Neural cell (in vitro differentiated cells): ENCODE measurements around the gene ORC3. TPM values are rescaled to one million over a fixed set of nuclear protein-coding genes. Genes with fewer than 3 reads are reported as not detected.

Experiments used
- H2AFZ ChIP-seq: fragments of 200-600, 300-800 bp; sonication (generic), shearing (Covaris generic); 2 replicates; pipeline ENCODE4 v1.6.0; 2014; ENCODE audit warnings: low read depth, mild to moderate bottlenecking, antibody characterized with exemption, low read length, moderate library complexity
- H3F3A ChIP-seq: fragments of 200-600 bp; shearing (Covaris generic); 2 replicates; pipeline ENCODE4 v1.6.1; 2016; ENCODE audit warnings: mild to moderate bottlenecking, moderate library complexity, mixed read lengths, antibody characterized with exemption, low read length; ENCODE audit not compliant: insufficient read depth, poor library complexity, severe bottlenecking
- H3K27ac ChIP-seq: fragments of 200-600, 300-800 bp; sonication (generic), shearing (Covaris generic); 2 replicates; pipeline ENCODE4 v1.5.1; 2014; ENCODE audit warnings: mild to moderate bottlenecking, low read length, moderate library complexity
- H3K27me3 ChIP-seq: fragments of 300-800, 200-600 bp; sonication (generic), shearing (Covaris generic); 2 replicates; pipeline ENCODE4 v1.6.0; 2014; ENCODE audit warnings: mild to moderate bottlenecking, low read depth, low read length, moderate library complexity; ENCODE audit not compliant: insufficient read depth
- H3K36me3 ChIP-seq: fragments of 300-800, 200-600 bp; sonication (generic), shearing (Covaris generic); 2 replicates; pipeline ENCODE4 v1.5.1; 2014; ENCODE audit warnings: mild to moderate bottlenecking, antibody characterized with exemption, low read length, moderate library complexity; ENCODE audit not compliant: insufficient read depth
- H3K4me2 ChIP-seq: fragments of 300-800, 200-600 bp; sonication (generic), shearing (Covaris generic); 2 replicates; pipeline ENCODE4 v1.6.0; 2014; ENCODE audit warnings: mild to moderate bottlenecking, low read length
- H3K4me3 ChIP-seq: fragments of 300-800, 200-600 bp; sonication (generic), shearing (Covaris generic); 2 replicates; pipeline ENCODE4 v1.5.1; 2014; ENCODE audit warnings: mild to moderate bottlenecking, low read length, moderate library complexity
- H3K79me2 ChIP-seq: fragments of 200-600 bp; shearing (Covaris generic); replicated peaks from 2 replicates; pipeline ENCODE4 v1.6.0; 2014; ENCODE audit warnings: mild to moderate bottlenecking, low read length, moderate library complexity; ENCODE audit not compliant: insufficient read depth
- H3K9ac ChIP-seq: fragments of 300-800, 200-600 bp; sonication (generic), shearing (Covaris generic); 2 replicates; pipeline ENCODE4 v1.6.1; 2016; ENCODE audit warnings: mild to moderate bottlenecking, low read length, mixed read lengths
- H3K9me2 ChIP-seq: fragments of 200-600 bp; shearing (Covaris generic); 2 replicates; pipeline ENCODE4 v1.6.1; 2016; ENCODE audit warnings: mild to moderate bottlenecking, low read length, mixed read lengths; ENCODE audit not compliant: insufficient read depth
- H3K9me3 ChIP-seq: fragments of 200-600, 300-800 bp; sonication (generic), shearing (Covaris generic); 2 replicates; pipeline ENCODE4 v1.6.1; 2016; ENCODE audit warnings: mild to moderate bottlenecking, mixed run types, low read length, moderate library complexity, mixed read lengths
- H4K20me1 ChIP-seq: fragments of 200-600 bp; shearing (Covaris generic); 2 replicates; pipeline ENCODE4 v1.6.1; 2016; ENCODE audit warnings: mild to moderate bottlenecking, mixed run types; ENCODE audit not compliant: insufficient read depth
- EP300 ChIP-seq: fragments of 450-650 bp; conservative IDR thresholded peaks from 2 replicates; pipeline ENCODE4 v1.6.1; 2014; ENCODE audit warnings: antibody characterized with exemption, mild to moderate bottlenecking, moderate library complexity; ENCODE audit not compliant: poor library complexity, severe bottlenecking
- EZH2 ChIP-seq: fragments of 200-600, 300-800 bp; shearing (Covaris generic), sonication (generic); IDR thresholded peaks from 2 replicates; pipeline ENCODE4 v1.6.1; 2014; ENCODE audit warnings: antibody characterized with exemption, low read length, borderline replicate concordance, mild to moderate bottlenecking; ENCODE audit not compliant: insufficient read depth, poor library complexity, severe bottlenecking
- TAF1 ChIP-seq: IDR thresholded peaks from 2 replicates; pipeline ENCODE4 v1.6.1; 2012; ENCODE audit warnings: low read depth
- polyA plus RNA-seq: library from polyadenylated mRNA; depleted of rRNA; stranded (reverse); fragments of >200 nt; gene quantifications from 2 replicates; pipeline ENCODE4 v1.2.3, GENCODE V29; 2014

ORC3 gene
- polyA plus RNA-seq, 1 donor from 2014 or later = 43.7 TPM

DNA sequence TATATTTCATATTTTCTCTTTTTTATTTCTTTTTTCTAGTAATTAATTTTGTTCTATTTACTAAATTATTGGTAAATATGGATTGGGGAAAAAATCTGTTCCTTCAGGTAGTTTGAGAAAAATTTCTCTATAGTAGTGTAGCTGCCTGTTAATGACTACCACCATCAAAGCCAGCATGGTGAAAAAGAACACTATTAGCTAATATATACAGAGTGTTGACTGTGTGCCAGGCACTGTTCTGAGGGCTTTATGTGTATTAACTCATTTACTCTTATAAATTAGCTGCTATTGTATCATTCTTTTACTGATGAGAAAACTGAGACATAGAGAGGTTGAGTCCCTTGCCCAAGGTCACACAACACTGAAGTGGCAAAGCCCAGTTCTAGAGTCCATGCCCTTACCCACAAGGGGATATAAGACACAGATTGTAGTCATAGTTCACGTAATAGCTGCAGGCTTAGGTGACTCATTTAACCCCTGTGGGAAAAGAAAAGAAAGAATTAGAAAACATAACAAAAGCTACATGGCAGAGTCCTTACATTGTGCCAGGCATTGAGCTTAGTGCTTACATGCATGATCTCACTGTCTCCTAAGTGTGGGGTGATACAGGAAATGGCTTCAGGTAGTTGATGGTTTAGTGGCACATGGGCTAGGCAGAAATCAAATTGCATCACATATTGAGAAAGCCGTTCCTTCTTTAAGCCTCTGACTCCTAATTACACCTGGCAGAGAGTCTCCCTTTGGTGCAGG lies 124.3 kb downstream of the ORC3 start:
- no peak overlapping the region for H2AFZ ChIP-seq
- H4K20me1 ChIP-seq = no peaks in the 10 kb centered on the region

More for the DNA sequence above, 124.3 kb downstream of the ORC3 start:
- H3K4me3 ChIP-seq = no peak overlapping the region
- no peak for TF ChIP-seq EP300
- no peak for TF ChIP-seq EZH2
- TF ChIP-seq TAF1 = no peak
- no peaks in the 10 kb centered on the region for H3K36me3 ChIP-seq
- no peaks in the 10 kb centered on the region for H3K79me2 ChIP-seq
- H3K27ac ChIP-seq = no peak overlapping the region
- no peaks in the 10 kb centered on the region for H3K9me2 ChIP-seq
- H3K4me2 ChIP-seq = no peak overlapping the region
- H3F3A ChIP-seq = no peaks in the 10 kb centered on the region
- no peaks in the 10 kb centered on the region for H3K9me3 ChIP-seq
- no peak overlapping the region for H3K9ac ChIP-seq
- H3K27me3 ChIP-seq = no peaks in the 10 kb centered on the region

Other genes starting within 250 kb of the ORC3 start
- 1.8 and 3.4 TPM in 2 replicates for gene C6orf163, start 245.3 kb upstream of the ORC3 start, polyA plus RNA-seq
- 5.7 and 6.6 TPM in 2 replicates for gene CFAP206, start 182.2 kb upstream of the ORC3 start, polyA plus RNA-seq
- 63.0 and 76.1 TPM in 2 replicates for gene SLC35A1, start 117.2 kb upstream of the ORC3 start, polyA plus RNA-seq
- gene RARS2, start 148 bp upstream of the ORC3 start, polyA plus RNA-seq = 48.8 and 50.4 TPM in 2 replicates
- gene AKIRIN2, start 112.1 kb downstream of the ORC3 start, polyA plus RNA-seq = 79.3 and 82.8 TPM in 2 replicates